Islet of Langerhans (tissue), 1 donor: Measurements from ENCODE around the gene MSH2.
"Not testable (repeated sequence)": the region's sequence is repeated elsewhere in the genome, so short reads cannot be mapped to it uniquely, and the experiment has no call there.

ENCODE experiments used
- FAIRE-seq: peaks from one replicate; lab custom pipeline; 2011; peaks lifted over from hg19 to GRCh38; lab: Jason Lieb, UNC

The MSH2 gene

DNA sequence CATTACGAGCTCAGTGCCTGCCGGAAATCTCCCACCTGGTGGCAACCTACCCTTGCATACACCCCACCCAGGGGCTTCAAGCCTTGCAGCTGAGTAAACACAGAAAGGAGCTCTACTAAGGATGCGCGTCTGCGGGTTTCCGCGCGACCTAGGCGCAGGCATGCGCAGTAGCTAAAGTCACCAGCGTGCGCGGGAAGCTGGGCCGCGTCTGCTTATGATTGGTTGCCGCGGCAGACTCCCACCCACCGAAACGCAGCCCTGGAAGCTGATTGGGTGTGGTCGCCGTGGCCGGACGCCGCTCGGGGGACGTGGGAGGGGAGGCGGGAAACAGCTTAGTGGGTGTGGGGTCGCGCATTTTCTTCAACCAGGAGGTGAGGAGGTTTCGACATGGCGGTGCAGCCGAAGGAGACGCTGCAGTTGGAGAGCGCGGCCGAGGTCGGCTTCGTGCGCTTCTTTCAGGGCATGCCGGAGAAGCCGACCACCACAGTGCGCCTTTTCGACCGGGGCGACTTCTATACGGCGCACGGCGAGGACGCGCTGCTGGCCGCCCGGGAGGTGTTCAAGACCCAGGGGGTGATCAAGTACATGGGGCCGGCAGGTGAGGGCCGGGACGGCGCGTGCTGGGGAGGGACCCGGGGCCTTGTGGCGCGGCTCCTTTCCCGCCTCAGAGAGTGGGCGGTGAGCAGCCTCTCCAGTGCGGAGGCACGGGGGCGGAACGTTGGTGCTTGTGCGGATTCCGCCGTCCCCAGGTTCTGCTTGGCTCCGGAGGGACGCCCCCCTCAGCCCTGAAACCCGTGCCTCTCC, at the start of gene MSH2:
TSS of gene MSH2 (plus strand) at position 352 of the 804 bp plus-strand sequence. CDS start at position 388, 36 bp downstream.
- no peak for FAIRE-seq

DNA sequence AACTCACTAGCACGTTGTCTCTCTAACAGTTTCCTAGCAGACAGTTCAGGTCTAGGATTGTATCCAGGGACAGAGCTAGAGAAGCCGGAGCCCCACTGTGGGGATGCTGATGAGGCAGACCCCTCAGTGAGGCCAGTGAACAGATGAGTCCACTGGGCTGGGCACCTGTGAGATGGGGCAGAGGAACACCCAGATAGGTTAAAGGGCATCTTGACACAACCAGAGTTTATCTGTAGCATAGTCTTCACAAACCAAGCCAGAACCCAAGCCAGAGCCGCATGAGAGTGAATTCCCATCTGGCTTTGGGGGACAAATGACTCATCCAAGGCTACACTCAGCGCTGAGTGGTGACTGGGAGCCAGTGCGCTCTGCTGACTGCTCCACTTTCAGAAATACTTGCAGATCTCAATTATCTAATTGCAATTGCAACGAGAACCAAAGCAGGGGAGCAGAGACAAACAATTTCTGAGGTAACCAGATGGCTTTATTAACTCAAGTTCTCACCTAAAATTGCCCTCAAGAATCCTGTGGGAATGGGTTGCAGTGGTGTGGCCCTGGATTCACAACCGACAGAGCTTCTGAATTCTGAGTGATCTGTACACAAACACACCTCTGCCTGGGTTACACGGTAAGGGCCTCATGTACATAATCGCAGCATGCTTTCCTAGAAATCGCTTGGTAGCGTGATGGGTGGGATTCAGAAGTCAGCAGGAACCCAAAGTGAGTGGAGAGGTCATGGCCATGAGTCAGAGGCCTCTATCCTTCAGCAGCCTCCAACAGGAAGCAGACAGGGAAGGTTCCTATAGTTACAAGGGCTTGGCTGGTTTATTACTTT, 48.7 kb upstream of the MSH2 start:
- no peak for FAIRE-seq

DNA sequence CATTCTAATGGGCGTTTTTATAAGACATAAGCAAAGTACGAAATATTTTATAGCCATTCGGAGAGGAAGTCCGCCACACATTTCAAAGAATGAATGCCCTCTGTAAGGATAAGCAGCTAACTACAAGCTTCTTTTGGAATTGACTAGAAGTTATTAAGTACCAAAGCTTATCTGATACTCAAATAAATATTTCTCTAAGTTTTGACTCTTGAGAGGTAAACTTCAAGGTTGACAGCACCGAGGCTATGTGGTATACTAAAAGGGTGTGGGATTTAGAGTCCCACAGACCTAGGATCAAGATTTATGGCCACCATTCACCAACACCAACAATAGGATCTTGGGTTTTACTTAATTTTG, 48.1 kb upstream of the MSH2 start:
- FAIRE-seq = no peak

DNA sequence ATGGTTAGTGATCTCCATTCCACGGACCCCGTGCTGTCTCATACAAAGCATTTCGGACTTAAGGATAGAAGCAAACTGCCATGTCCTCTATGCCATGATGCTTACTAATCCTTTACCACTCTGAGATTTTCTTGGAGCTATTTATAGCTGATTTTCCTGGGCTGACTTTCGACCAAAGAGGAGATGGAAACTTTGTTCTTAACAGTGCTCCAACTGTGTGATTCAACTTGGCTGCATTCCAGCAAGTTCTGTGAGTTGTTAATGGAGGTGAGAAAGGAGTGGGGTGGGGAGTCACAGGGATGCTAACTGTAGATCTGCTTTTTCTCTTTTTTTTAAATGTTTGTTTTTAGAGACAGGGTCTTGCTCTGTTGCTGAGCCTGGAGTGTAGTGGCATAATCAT, 45.5 kb upstream of the MSH2 start:
- FAIRE-seq = no peak

DNA sequence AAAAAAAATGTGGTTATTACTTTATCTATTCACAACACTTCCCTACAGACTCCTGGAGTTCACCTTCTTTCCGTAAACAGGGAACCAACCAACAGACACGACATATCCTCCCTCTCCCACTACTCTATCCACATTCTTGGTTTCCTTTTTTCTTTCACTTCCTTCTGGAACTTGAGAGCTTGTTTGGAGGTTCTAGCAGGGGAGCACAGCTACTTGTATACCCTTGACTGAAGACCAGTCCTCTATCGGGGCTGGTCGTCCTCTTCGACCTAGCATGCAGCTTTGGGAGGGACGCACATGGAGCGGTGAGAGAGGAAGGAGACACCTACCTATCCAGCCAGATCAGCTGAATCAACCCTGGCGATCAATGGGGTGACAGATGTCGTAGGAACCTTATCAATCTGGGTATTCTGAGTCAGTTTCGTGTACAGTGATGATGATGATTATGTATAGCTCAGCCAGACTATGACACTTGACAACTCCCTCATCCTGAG, 43.5 kb upstream of the MSH2 start:
- FAIRE-seq = no peak

DNA sequence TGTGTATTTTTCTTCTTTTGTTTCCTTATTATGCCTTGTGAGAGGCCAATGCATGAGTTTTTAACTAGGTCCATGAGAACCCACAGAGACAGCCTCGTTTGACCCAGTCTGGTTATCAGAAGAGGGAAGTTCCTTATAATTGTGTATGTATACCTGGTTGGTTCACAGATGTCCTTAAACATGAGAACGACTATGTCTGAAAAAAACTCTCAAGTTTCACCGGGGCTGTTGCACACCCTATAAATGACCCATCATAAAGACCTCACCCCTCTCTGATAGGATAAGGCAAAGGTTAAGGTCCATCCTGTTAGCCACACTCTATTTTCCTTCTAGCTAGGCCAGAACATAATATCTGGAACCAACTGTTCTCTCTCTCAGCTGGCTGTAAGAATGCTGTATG, 42.7 kb upstream of the MSH2 start:
- FAIRE-seq = no peak

DNA sequence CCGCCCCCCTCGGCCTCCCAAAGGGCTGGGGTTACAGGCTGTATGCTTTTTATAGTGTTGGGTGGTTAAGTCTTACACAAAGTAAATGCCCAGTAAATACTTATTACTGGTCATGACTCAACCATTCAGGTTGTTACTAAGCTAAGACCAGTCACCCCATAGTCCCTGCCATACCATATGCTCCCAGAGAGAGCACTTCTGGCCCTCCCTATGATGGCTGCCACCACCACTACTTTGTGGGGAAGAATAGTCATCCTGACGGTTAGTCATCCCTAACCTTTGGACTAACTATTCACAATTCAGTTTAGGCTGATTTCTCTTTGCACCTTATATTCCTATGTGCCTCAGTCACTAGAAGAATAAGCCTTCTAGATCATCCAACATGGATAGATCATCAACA, 42.0 kb upstream of the MSH2 start:
- FAIRE-seq = no peak

DNA sequence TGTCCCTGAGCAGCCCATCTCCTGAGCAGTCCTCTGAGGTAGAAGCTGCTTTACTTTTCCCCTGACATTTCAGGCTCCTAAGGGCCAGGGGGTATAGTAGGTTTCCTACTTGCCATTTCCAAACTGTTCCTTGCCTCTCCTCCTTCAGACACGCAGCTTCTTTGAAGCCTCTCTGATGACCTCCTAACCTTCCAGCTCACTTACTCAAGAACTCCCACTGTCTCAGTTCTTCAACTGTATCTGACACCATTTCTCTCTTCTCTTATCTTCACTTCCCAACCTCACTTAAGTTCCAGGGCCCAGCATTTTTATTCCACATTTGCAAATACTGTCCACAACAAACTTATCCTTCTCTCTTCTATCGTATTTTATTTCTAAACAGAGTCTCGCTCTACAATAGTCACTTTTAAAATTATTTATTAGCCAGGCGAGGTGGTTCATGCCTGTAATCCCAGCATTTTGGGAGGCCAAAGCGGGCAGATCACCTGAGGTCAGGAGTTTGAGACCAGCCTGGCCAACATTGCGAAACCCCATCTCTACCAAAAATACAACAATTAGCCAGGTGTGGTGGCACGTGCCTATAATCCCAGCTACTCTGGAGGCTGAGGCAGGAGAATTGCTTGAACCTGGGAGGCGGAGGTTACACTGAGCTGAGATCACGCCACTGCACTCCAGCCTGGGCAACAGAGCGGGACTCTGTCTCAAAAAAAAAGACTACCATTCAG, 41.3 kb upstream of the MSH2 start:
- FAIRE-seq = not testable (repeated sequence)

DNA sequence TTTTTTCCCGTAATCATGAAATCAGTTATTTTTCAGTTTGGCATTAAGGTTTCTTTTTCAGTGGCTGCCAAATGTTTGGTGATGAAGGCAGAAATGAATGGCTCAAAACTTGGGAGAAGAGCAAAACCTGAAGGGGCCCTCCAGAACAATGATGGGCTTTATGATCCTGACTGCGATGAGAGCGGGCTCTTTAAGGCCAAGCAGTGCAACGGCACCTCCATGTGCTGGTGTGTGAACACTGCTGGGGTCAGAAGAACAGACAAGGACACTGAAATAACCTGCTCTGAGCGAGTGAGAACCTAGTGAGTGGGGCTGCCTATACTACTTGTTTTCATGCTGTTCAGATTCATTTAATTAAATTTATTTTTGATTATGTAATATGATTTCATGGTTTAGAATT, 29.2 kb upstream of the MSH2 start:
- FAIRE-seq = no peak

DNA sequence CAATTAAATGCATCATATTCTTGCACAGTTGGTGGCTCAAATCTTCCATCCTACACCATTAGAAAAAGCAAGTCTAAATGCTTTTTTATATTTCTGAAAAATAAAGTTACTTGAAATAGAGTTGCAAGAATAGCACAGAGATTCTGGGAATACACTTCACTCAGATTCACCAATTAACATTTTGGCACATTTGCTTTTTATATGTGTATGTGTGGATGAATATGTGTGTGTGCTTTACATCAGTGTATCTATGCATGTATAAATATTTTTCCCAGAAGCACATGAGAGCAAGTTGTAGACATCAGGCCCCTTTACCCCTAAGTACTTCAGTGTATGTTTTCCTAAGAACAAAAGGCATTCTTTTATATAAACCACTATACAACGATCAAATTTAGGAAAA, 27.6 kb upstream of the MSH2 start:
- FAIRE-seq = no peak

DNA sequence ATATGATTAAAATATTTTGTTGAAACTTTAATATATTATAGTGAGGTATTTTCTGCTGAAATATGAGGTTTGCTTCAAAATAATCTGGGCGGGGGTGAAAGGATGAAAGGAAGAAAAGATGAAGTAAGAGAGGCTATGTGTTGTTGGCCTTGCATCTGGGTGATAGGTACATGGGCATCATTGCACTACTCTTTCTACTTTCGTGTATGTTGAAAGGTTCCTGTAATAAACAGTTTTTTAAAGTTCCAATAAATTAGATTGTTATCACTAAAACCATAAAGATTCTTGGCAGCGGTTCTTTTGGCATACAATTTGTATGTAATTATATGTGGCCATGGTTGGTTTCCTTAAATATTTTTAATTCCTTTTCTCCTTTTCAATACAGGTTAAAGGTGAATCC, 23.6 kb upstream of the MSH2 start:
- no peak for FAIRE-seq

DNA sequence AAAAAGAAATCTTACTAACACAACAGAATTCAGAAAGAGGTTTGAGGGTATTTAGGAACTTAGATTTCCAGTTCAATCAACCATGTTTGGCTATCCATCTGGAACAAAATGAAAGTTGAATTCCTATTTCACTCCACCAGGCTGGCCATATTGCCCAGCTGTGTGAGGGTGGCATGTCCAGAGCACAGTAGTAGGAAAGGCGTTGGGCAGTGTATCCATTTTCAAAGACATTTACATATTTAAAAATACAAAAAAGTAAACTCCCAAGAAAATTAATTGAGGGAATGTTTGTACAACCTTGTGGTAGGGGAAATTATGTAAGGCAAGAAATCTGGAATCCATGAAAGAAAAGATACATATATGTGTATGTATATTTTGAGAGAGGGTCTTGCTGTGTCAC, 21.5 kb upstream of the MSH2 start:
- no peak for FAIRE-seq

DNA sequence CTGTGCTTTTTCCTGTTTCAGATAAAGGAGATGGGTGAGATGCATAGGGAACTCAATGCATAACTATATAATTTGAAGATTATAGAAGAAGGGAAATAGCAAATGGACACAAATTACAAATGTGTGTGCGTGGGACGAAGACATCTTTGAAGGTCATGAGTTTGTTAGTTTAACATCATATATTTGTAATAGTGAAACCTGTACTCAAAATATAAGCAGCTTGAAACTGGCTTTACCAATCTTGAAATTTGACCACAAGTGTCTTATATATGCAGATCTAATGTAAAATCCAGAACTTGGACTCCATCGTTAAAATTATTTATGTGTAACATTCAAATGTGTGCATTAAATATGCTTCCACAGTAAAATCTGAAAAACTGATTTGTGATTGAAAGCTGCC, 16.4 kb upstream of the MSH2 start:
- FAIRE-seq = no peak

DNA sequence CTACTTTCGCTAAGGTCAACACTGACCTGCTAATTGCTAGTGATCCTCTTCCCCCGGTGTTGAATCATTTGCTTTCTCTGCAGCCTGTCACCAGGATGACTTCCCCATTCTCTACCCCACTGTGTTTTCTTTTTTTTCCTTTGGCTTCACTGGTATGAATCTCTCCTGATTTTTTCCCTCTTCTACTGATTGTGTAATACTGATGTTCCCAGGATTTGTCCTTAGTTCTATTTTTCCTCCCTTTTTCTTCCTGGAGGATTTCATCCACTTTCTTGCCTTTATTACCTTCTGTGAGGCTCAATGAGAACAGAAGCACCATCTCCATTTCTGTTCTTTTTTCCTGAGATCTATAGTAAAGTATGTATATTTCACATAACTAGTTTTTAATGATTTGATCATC, 14.1 kb upstream of the MSH2 start:
- no peak for FAIRE-seq

DNA sequence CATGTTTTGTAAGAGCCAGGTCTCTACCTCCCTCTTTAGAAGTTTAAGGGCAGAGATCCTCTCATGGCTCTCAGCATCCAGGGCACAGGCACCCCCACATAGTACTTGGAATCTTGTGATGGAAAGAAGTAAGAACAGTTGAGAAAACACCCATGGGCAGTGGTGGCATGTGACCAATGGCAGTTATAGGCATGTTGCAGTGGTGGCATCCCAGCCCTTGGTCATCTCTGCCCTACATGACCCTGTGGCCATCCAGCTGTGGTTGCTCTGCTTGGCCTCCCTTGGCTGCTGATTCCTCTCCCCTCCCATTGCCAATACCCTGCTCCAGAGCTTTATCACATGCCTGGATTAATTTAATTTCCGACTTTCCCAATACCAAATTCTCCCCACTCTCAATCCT, 13.3 kb upstream of the MSH2 start:
- no peak for FAIRE-seq

DNA sequence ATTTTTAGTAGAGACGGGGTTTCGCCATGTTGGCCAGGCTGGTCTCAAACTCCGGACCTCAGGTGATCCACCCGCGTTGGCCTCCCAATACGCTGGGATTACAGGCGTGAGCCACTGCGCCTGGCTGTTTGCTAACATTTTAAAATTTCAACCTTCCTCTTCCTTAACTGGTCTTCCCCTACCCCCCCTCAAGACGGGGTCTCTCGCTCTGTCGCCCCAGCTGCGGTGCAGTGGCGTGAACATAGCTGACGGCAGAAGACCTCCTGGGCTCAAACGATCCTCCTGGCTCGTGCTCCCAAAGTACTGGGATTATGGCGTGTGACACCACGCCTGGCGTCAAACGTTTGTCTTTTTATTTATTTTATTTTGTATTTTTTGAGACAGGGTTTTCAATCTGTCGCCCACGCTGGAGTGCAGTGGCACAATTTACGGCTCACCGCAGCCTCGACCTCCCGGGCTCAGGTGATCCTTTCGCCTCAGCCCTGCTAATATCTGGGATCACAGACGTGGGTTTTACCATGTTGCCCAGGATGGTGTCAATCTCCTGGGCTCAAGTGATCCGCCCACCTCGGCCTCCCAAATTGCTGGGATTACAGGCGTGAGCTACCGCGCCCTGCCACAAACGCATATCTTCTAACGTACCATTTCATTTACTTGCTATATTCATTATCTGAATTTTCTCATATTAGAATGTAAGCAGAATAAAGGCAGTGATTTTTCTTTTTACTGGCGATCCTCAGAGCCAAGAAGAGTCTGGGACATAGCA, 984 bp upstream of the MSH2 start:
- no peak for FAIRE-seq

DNA sequence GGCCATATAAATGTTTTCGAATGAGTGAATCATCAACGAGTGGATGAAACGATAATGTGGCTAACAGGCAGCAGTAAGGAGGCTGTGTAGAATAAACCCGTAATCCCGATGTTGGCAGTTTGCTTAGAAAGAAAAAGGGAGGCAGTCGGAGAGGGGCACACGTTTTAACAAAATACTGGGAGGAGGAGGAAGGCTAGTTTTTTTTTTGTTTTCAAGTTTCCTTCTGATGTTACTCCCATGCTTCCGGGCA, 476 bp upstream of the MSH2 start:
- no peak for FAIRE-seq

DNA sequence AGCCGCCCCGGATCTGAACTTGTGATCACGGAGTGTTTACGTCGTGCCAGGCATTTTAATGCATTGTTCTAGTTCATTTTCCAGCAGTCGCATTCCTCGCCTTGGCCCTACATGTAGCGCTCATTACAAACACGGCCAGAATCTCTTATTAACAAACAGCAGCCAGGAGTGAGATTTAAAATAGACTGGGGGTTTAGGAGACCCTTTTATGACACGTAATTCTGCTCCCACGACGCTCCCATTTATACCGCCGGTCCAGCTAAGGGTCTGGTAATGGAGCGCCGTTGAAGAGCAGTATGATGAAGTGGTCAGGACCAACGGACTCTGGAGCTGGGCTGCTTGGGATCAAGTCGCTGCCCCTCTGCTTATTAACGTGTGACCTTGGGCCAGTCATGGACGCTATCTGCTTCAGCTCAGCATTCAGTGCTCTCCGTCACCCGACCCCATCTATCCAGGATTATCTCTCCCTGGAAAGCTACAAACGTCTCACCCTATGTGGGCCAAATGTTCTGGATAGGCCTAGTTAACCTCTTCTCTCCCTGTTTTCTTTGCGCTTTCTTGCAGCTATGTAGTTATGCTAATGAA, 745 bp downstream of the MSH2 start:
- FAIRE-seq = no peak

DNA sequence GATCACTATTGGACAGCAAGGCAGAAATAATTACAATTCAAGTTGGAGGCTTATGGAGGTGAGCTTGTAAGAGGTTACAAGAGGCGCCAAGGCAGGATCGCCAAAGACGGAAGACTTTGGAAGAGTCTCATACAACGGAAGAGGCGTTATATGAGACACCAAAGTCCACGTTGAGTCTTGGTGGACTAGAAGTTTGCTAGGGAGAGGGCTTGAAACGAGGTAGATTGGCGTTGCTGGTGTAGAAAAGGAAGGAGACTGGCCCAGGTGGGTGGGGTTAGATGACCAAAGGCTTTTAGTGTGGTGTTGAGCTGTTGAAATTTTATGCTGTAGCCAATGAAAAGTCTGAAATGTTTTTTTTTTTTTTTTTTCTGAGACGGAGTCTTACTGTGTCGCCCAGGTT, 1.4 kb downstream of the MSH2 start:
- no peak for FAIRE-seq

DNA sequence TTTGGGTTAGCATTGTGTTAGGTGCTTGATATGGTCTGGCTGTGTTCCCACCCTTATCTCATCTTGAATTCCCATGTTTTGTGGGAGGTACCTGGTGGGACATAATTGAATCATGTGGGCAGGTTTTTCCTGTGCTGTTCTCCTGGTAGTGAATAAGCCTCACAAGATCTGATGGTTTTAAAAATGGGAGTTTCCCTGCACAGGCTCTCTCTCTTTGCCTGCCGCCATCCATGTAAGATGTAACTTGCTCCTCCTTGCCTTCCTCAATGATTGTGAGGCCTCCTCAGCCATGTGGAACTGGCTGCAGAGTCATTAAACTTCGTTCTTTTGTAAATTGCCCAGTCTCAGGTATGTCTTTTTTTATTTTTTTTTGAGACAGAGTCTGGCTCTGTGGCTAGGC, 2.8 kb downstream of the MSH2 start:
- no peak for FAIRE-seq

DNA sequence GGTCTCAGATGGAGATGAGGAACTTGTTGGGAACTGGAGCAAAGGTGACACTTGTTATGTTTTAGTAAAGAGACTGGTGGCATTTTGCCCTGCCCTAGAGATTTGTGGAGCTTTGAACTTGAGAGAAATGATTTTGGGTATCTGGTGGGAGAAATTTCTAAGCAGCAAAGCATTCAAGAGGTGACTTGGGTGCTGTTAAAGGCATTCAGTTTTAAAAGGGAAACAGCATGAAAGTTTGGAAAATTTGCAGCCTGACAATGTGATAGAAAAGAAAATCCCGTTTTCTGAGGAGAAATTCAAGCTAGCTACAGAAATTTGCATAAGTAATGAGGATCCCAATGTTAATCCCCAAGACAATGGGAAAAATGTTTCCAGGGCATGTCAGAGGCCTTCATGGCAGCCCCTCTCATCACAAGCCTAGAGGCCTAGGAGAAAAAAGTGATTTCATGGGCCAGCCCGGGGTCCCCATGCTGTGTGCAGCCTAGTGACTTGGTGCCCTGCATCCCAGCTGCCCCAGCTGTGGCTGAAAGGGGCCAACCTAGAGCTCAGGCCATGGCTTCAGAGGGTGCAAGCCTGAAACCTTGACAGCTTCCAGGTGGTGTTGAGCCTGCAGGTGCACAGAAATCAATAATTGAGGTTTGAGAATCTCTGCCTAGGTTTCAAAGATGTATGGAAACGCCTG, 3.8 kb downstream of the MSH2 start:
- not testable (repeated sequence) for FAIRE-seq

DNA sequence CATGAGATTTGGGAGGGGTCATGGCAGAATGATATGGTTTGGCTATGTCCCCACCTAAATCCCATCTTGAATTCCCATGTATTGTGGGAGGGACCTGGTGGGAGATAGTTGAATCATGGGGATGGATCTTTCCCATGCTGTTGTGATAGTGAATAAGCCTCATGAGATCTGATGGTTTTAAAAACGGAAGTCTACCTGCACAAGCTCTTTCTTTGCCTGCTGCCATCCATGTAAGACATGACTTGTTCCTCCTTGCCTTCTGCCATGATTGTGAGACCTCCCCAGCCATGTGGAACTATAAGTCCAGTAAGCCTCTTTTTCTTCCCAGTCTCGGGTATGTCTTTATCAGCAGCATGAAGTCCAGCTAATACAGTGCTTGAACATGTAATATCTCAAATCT, 5.0 kb downstream of the MSH2 start:
- FAIRE-seq = not testable (repeated sequence)
